Osteocyte (in vitro differentiated cells): ENCODE measurements around the gene OAT. TPM values are rescaled to one million over a fixed set of nuclear protein-coding genes. Genes with fewer than 3 reads are reported as not detected.
A peak's percentile ranks its signal among the peaks of the same experiment; 100 is the strongest.

Experiments
- DNase-seq: peaks from one replicate; pipeline ENCODE4 v3.0.0; 2021; ENCODE audit warnings: mixed read lengths; ENCODE audit not compliant: unreplicated experiment; ENCODE audit errors: extremely low spot score
- H3K27ac Mint-ChIP-seq: one replicate; pipeline ENCODE4 v1.8.0; 2021; ENCODE audit warnings: mild to moderate bottlenecking, mixed read lengths; ENCODE audit not compliant: unreplicated experiment
- H3K27me3 Mint-ChIP-seq: one replicate; pipeline ENCODE4 v1.8.0; 2021; ENCODE audit warnings: mixed read lengths; ENCODE audit not compliant: unreplicated experiment
- H3K36me3 Mint-ChIP-seq: one replicate; pipeline ENCODE4 v1.8.0; 2021; ENCODE audit warnings: mixed read lengths; ENCODE audit not compliant: unreplicated experiment
- H3K4me1 Mint-ChIP-seq: one replicate; pipeline ENCODE4 v1.8.0; 2021; ENCODE audit warnings: mixed read lengths; ENCODE audit not compliant: unreplicated experiment
- H3K4me3 Mint-ChIP-seq: one replicate; pipeline ENCODE4 v1.8.0; 2021; ENCODE audit warnings: mild to moderate bottlenecking, moderate library complexity, mixed read lengths; ENCODE audit not compliant: unreplicated experiment
- H3K9me3 Mint-ChIP-seq: one replicate; pipeline ENCODE4 v1.8.0; 2021; ENCODE audit warnings: mixed read lengths; ENCODE audit not compliant: unreplicated experiment
- total RNA-seq: library from RNA; stranded (reverse); gene quantifications from 2 replicates; pipeline ENCODE4 v1.2.1, GENCODE V29; 2021
- TF ChIP-seq, protein P1 (sequence below): fragments of 200-600 bp; sonication (generic); IDR thresholded peaks from 2 replicates; pipeline ENCODE4 v1.5.0; 2021; ENCODE audit warnings: antibody characterized with exemption, mild to moderate bottlenecking, moderate library complexity

OAT gene
- total RNA-seq, 1 donor from 2014 or later: 122 TPM

DNA sequence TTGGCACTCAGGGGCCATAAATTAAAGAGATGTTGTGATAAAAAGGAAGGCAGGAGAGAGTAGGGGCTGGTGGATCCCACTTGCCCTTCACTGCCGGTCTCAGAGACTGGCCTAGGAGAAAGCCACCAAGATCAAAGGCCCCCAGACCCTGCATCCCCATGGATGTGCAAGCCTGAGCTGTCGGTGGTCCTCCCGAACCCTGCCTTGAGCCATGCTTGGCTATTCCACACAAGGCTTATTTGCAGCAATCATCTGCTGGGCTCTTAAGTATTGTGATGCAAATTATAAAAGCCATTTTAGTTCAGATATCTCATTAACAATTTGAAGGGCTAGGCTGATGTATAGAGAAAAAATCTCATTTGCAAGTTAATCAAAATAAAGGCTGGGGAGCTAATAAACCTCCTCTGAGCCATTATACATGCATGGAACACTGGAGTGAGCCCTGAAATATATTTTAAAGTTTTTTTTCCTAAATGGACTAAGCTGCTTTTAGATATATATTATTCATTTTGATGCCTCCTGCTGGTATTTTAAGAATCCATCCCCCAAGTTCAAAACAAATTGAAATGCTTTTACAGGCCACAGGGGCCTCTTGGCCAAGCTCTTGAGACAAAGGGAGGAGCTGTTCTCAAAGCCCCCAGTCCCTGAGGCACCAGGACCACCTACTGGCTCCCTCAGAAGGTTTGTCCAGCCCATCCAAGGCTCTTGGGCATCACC lies 28.1 kb downstream of the OAT start:
- peaks cover 11% of the 10 kb centered on the region for H3K4me1 Mint-ChIP-seq
- DNase-seq: no peak
- H3K27me3 Mint-ChIP-seq: no peaks in the 10 kb centered on the region
- peaks cover 3% of the 10 kb centered on the region for H3K36me3 Mint-ChIP-seq
- H3K9me3 Mint-ChIP-seq: no peaks in the 10 kb centered on the region
- no peak overlapping the region for H3K4me3 Mint-ChIP-seq
- no peak overlapping the region for H3K27ac Mint-ChIP-seq
- TF ChIP-seq, protein P1, sequence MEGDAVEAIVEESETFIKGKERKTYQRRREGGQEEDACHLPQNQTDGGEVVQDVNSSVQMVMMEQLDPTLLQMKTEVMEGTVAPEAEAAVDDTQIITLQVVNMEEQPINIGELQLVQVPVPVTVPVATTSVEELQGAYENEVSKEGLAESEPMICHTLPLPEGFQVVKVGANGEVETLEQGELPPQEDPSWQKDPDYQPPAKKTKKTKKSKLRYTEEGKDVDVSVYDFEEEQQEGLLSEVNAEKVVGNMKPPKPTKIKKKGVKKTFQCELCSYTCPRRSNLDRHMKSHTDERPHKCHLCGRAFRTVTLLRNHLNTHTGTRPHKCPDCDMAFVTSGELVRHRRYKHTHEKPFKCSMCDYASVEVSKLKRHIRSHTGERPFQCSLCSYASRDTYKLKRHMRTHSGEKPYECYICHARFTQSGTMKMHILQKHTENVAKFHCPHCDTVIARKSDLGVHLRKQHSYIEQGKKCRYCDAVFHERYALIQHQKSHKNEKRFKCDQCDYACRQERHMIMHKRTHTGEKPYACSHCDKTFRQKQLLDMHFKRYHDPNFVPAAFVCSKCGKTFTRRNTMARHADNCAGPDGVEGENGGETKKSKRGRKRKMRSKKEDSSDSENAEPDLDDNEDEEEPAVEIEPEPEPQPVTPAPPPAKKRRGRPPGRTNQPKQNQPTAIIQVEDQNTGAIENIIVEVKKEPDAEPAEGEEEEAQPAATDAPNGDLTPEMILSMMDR: no peak

DNA sequence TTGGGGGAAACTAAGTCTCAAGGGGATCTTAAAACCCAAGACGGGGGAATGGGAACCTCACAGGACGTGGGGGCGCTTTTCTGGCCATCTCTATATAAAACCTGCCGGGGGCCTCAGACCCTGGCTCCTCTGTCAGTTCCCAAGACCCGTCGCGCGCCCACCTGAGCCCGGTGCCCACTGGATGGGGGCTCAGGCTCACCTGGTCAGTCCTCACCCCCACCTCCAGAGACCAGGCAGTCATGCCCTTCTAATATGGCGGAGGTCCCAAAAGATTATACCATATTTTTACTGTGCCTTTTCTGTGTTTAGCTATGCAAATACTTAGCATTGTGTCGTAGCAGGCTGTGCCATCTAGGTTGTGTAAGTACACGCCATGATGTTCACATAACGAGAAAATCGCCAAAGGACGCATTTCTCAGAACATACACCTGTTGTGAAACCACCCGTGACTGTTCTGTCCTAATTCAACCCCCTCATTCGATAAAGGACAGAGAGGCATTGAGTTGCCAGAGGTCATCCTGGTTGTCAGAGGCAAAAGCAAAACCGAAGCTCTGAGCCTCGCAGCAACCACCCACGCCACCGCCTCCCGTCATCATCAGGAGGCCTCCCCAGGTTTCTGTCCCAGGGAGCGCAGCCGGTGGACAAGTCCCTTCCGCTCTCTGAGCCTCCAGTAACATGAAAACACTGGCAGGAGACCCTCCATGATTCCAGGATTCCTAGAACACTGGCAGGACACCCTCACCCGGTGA lies 28.9 kb downstream of the OAT start:
- no peaks in the 10 kb centered on the region for H3K27me3 Mint-ChIP-seq
- H3K9me3 Mint-ChIP-seq: no peaks in the 10 kb centered on the region
- TF ChIP-seq, protein P1: no peak
- H3K36me3 Mint-ChIP-seq: no peaks in the 10 kb centered on the region
- peaks cover 11% of the 10 kb centered on the region for H3K4me1 Mint-ChIP-seq
- no peak overlapping the region for H3K4me3 Mint-ChIP-seq
- no peak for DNase-seq
- H3K27ac Mint-ChIP-seq: no peak overlapping the region

DNA sequence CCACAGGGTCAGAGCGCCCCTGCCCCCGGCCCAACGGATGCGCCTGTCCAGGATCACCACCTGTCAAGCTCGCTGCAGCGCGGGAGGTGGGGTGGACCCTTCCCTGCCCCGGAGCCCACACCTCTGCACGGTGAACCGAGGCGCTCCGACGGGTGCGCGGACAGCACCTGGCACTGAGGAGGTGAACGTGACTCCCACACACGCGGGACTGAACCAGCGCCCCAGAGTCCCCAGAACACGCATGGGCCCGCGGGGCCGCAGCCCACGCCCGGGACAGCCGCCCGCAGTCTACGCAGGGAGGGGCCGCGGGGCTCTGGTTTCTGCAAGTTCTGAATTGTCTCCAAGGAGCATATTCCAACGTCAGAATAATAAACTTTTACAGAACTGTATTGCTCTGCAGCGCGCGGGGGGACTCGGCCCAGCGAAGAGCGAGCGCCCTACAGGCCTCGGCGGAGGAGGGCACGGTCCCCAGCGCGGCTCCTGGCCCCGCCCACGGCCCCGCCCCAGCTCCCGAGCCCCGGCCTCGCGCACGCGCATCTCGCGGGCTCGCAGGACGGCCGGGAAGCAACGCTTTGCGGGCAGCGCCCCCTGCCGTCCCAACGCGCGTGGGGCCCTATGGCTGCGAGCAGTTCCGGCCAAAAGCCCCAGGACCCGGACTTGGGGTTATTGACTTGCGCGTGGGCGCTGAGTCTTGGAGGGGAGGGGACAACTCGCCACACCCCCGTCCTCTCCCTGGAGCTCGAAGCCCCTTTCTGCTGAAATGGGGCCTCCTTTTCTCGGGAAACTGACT lies 29.7 kb downstream of the OAT start:
- Mint-ChIP-seq H3K27ac (no peak overlapping the region), H3K27me3 (no peaks in the 10 kb centered on the region), H3K36me3 (no peaks in the 10 kb centered on the region), H3K9me3 (no peaks in the 10 kb centered on the region), H3K4me3 (no peak overlapping the region), H3K4me1 (peaks cover 8% of the 10 kb centered on the region)
- peak; percentile 96 for DNase-seq
- TF ChIP-seq, protein P1: peak; percentile 98

DNA sequence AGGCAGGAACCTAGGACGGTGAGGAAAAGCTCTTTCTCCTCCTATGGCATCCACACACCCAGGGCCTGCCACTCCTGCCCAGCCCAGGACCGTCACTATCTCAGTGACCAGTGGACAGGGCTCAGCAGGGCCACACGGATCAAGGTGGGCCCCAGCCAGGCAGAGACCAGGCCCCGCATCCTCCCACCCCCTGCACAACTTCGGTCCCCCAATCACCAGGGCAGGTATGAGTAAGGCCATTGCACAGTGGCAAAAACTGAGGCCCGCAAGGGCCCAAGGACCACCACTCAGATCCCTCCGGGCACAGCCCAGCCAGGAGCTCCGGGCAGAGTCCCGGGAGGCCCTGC lies 30.3 kb downstream of the OAT start:
- Mint-ChIP-seq H3K4me3 (no peak overlapping the region), H3K4me1 (peaks cover 8% of the 10 kb centered on the region), H3K27ac (no peak overlapping the region), H3K9me3 (no peaks in the 10 kb centered on the region), H3K27me3 (no peaks in the 10 kb centered on the region), H3K36me3 (no peaks in the 10 kb centered on the region)
- TF ChIP-seq, protein P1: no peak
- no peak for DNase-seq
